Endothelial cell of umbilical vein (primary cell): ENCODE results near the gene MAMDC2. TPM values are rescaled to one million over a fixed set of nuclear protein-coding genes. Genes with fewer than 3 reads are reported as not detected.
"Not testable (repeated sequence)": the region's sequence is repeated elsewhere in the genome, so short reads cannot be mapped to it uniquely, and the experiment has no call there.

Experiments used
- BruUV-seq: library from RNA; stranded (reverse); fragments of 400-500 nt; replicated peaks from 2 replicates; lab custom pipeline; 2021; lab: Mats Ljungman, UMichigan
- CTCF ChIA-PET: fragments of 300-600, 350-600 bp; sonication (Branson Sonifier 250); formaldehyde crosslinking; loops from one replicate; lab custom pipeline; 2021; ENCODE audit warnings: antibody characterized with exemption, inconsistent platforms; lab: Charles Lee
- POLR2A ChIA-PET: fragments of 300-600, 350-600 bp; sonication (Branson Sonifier 250); formaldehyde crosslinking; loops from one replicate; lab custom pipeline; 2021; ENCODE audit warnings: antibody characterized with exemption, inconsistent platforms; lab: Charles Lee
- DNase-seq: peaks from one replicate; pipeline ENCODE4 v3.0.0-alpha.2; 2011; ENCODE audit warnings: low read depth, low spot score
- FAIRE-seq: peaks from 2 replicates; lab custom pipeline; 2011; peaks lifted over from hg19 to GRCh38; lab: Jason Lieb, UNC
- H2AFZ ChIP-seq: 2 replicates; pipeline ENCODE4 v1.6.0; 2012; ENCODE audit warnings: low read depth, low read length, control low read depth, inconsistent platforms
- H3K27ac ChIP-seq: 2 replicates; pipeline ENCODE4 v1.5.1; 2011; ENCODE audit warnings: low read depth, mild to moderate bottlenecking, control low read depth, low read length, moderate library complexity; ENCODE audit not compliant: insufficient read depth
- H3K27me3 ChIP-seq, 2 experiments: 2 replicates each; pipeline versions ENCODE4 v1.6.0 to v1.6.1; 2011; ENCODE audit warnings: low read length in 2 of 2, mixed read lengths in 1 of 2; ENCODE audit not compliant: control insufficient read depth in 2 of 2, insufficient read depth in 2 of 2
- H3K36me3 ChIP-seq, 2 experiments: 2 replicates in 1 of 2; 3 replicates in 1 of 2; pipeline ENCODE4 v1.5.1; 2011; ENCODE audit warnings: low read length in 2 of 2, mild to moderate bottlenecking in 1 of 2, moderate library complexity in 1 of 2; ENCODE audit not compliant: control insufficient read depth in 2 of 2, insufficient read depth in 2 of 2; ENCODE audit errors: extremely low read depth in 1 of 2
- H3K4me1 ChIP-seq: 3 replicates; pipeline ENCODE4 v1.5.1; 2011; ENCODE audit warnings: mild to moderate bottlenecking, low read length; ENCODE audit not compliant: control insufficient read depth, insufficient read depth; ENCODE audit errors: extremely low read depth
- H3K4me2 ChIP-seq: 2 replicates; pipeline ENCODE4 v1.6.1; 2011; ENCODE audit warnings: low read length, control low read depth, mixed read lengths; ENCODE audit not compliant: insufficient read depth
- H3K4me3 ChIP-seq, 3 experiments: fragments of 200-600 bp in 1 of 3; sonication (generic), shearing (Covaris generic) in 1 of 3; replicated peaks in 1 of 3; 2 replicates each; pipeline ENCODE4 v1.5.1; 2011 to 2016; ENCODE audit warnings: control low read depth in 3 of 3, low read length in 3 of 3, mild to moderate bottlenecking in 2 of 3, inconsistent platforms in 1 of 3, low read depth in 1 of 3, moderate library complexity in 1 of 3; ENCODE audit not compliant: insufficient read depth in 1 of 3
- H3K79me2 ChIP-seq: 2 replicates; pipeline ENCODE4 v1.6.0; 2012; ENCODE audit warnings: low read length, inconsistent platforms; ENCODE audit not compliant: control insufficient read depth, insufficient read depth
- H3K9ac ChIP-seq: replicated peaks from 2 replicates; pipeline ENCODE3; 2011; ENCODE audit warnings: low read length, control low read depth; ENCODE audit not compliant: insufficient read depth; ENCODE audit errors: extremely low read depth
- H3K9me1 ChIP-seq: replicated peaks from 3 replicates; pipeline ENCODE4 v1.6.0; 2011; ENCODE audit warnings: mild to moderate bottlenecking, low read length; ENCODE audit not compliant: control insufficient read depth, insufficient read depth; ENCODE audit errors: extremely low read depth
- H3K9me3 ChIP-seq: replicated peaks from 2 replicates; pipeline ENCODE4 v1.5.1; 2012; ENCODE audit warnings: low read length, inconsistent platforms; ENCODE audit not compliant: control insufficient read depth, insufficient read depth
- H4K20me1 ChIP-seq: replicated peaks from 2 replicates; pipeline ENCODE3; 2011; ENCODE audit warnings: mild to moderate bottlenecking, low read length; ENCODE audit not compliant: control insufficient read depth, insufficient read depth; ENCODE audit errors: extremely low read depth
- EZH2 ChIP-seq: IDR thresholded peaks from 2 replicates; pipeline ENCODE4 v1.6.1; 2012; ENCODE audit warnings: borderline replicate concordance, low read depth, mild to moderate bottlenecking, moderate library complexity, low read length, inconsistent platforms; ENCODE audit not compliant: severe bottlenecking
- FOS ChIP-seq: IDR thresholded peaks from 2 replicates; pipeline ENCODE4 v1.6.1; 2011; ENCODE audit warnings: mild to moderate bottlenecking, low read length, moderate library complexity, borderline replicate concordance; ENCODE audit not compliant: insufficient read depth
- GATA2 ChIP-seq: IDR thresholded peaks from 2 replicates; pipeline ENCODE4 v1.7.0; 2011; ENCODE audit warnings: low read depth, mild to moderate bottlenecking, moderate library complexity, mixed read lengths, low read length; ENCODE audit not compliant: insufficient read length, insufficient read depth
- dilution Hi-C: fragments of 300-500 bp; cut with MboI; formaldehyde crosslinking; loops from one replicate; pipeline ENCODE4 v1.15.0; 2019; ENCODE audit warnings: low sequenced_read_pairs; ENCODE audit not compliant: extremely low pct_ligation_motif_present
- intact Hi-C: fragments of 100-400 bp; cut with micrococcal nuclease; formaldehyde crosslinking; loops from one replicate; pipeline ENCODE4 v1.10.0; 2022
- polyA plus RNA-seq, 4 experiments: library from polyadenylated mRNA; depleted of rRNA in 3 of 4; stranded (reverse) in 3 of 4; unstranded in 1 of 4; fragments of >200 nt; gene quantifications; 2 replicates each; pipeline versions ENCODE4 v1.2.1 to v1.2.3, GENCODE V29; 2011 to 2012; ENCODE audit warnings: missing spikeins in 1 of 4
- total RNA-seq: library from RNA; stranded (reverse); gene quantifications from 2 replicates; pipeline ENCODE4 v1.2.3, GENCODE V29; 2021
- TF ChIP-seq, protein P1 (sequence below), 2 donors: IDR thresholded peaks; 1 replicate in 1 of 2; 2 replicates in 1 of 2; pipeline ENCODE4 v1.5.1; 2011; ENCODE audit warnings: low read length in 2 of 2, mild to moderate bottlenecking in 2 of 2, moderate library complexity in 2 of 2, control low read depth in 1 of 2, inconsistent platforms in 1 of 2, low read depth in 1 of 2; ENCODE audit not compliant: insufficient read depth in 1 of 2; ENCODE audit errors: extremely low read depth in 1 of 2
- TF ChIP-seq, protein P2 (sequence below): IDR thresholded peaks from 2 replicates; pipeline ENCODE4 v1.6.1; 2011; ENCODE audit not compliant: insufficient read depth, insufficient read length

MAMDC2 gene
- total and polyA plus RNA-seq, 2 donors (not counting 3 experiments of a cell fraction or from before 2014, with no cell fraction given), result 0.60 to 1.1 TPM

DNA sequence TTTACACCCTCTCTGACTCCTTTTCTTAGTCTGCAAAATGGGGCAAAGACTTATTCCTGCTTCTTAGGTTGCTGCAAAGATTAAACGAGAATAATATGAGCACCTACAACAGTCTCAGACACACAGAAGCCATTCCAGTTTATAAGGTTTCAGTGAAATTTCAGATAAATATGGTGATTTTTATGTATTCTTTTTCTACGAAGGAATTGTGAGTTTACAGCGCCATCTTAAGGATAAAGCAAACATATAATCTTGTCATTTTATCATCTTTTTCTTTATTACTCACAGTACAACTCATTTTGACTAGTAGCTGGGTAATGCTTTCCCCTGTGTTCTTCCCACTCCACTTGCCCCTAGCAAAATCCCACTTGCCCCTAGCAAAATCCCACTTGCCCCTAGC, 185.9 kb downstream of the MAMDC2 start:
- H3K4me3 ChIP-seq, result no peak overlapping the region
- H3K79me2 ChIP-seq, result no peaks in the 10 kb centered on the region
- H4K20me1 ChIP-seq, result no peaks in the 10 kb centered on the region
- CTCF ChIA-PET, result interaction anchor here (0.6 to 4.5 kb wide), 10 partner anchors 107 to 557 kb away, joined by 3 to 38 read pairs (median 4); partner anchors contain the start of gene APBA1
- H3K9me1 ChIP-seq, result no peaks in the 10 kb centered on the region
- no peak overlapping the region for H3K9ac ChIP-seq
- no peak overlapping the region for H3K4me2 ChIP-seq
- dilution Hi-C loops, result no loop called here
- no TSS peak for BruUV-seq
- H2AFZ ChIP-seq, result no peak overlapping the region
- TF ChIP-seq, protein P1, sequence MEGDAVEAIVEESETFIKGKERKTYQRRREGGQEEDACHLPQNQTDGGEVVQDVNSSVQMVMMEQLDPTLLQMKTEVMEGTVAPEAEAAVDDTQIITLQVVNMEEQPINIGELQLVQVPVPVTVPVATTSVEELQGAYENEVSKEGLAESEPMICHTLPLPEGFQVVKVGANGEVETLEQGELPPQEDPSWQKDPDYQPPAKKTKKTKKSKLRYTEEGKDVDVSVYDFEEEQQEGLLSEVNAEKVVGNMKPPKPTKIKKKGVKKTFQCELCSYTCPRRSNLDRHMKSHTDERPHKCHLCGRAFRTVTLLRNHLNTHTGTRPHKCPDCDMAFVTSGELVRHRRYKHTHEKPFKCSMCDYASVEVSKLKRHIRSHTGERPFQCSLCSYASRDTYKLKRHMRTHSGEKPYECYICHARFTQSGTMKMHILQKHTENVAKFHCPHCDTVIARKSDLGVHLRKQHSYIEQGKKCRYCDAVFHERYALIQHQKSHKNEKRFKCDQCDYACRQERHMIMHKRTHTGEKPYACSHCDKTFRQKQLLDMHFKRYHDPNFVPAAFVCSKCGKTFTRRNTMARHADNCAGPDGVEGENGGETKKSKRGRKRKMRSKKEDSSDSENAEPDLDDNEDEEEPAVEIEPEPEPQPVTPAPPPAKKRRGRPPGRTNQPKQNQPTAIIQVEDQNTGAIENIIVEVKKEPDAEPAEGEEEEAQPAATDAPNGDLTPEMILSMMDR (IDR thresholded peaks at IDR 0.05; ENCODE audit: extremely low read depth in 1 of 2, insufficient read depth in 1 of 2, low read depth in 1 of 2, low read length in 2 of 2), result peak in 1 of 2 donors; percentile 18
- TF ChIP-seq FOS, result no peak
- POLR2A ChIA-PET, result no interaction called here
- H3K36me3 ChIP-seq, result no peaks in the 10 kb centered on the region
- H3K27me3 ChIP-seq, result no peaks in the 10 kb centered on the region
- H3K27ac ChIP-seq, result no peak overlapping the region
- DNase-seq (peak; percentile 19), FAIRE-seq (no peak)
- intact Hi-C loops, result loop anchor here (1.0 to 10.0 kb wide), 4 partner anchors 95 to 285 kb away; no protein-coding TSS in a partner anchor
- no peaks in the 10 kb centered on the region for H3K4me1 ChIP-seq
- no peaks in the 10 kb centered on the region for H3K9me3 ChIP-seq

DNA sequence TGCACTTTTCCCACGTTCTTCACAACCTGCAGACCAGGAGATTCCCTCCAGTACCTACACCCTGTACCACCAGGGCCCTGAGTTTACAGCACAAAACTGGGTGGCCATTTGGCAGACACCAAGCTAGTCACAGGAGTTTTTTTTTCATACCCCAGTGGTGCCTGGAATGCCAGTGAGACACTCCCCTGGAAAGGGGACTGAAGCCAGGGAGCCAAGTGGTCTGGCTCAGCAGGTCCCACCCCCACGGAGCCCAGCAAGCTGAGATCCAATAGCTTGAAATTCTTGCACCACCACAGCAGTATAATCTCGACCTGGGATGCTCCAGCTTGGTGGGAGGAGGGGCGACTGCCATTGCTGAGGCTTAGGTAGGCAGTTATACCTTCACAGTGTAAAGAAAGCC, 188.8 kb downstream of the MAMDC2 start:
- Histone ChIP-seq H3K4me2 (no peak overlapping the region), H4K20me1 (no peaks in the 10 kb centered on the region), H3K79me2 (no peaks in the 10 kb centered on the region), H3K4me1 (no peaks in the 10 kb centered on the region), H3K36me3 (no peaks in the 10 kb centered on the region), H3K27ac (no peak overlapping the region), H2AFZ (no peak overlapping the region), H3K9me3 (no peaks in the 10 kb centered on the region), H3K27me3 (no peaks in the 10 kb centered on the region), H3K4me3 (no peak overlapping the region), H3K9ac (no peak overlapping the region), H3K9me1 (no peaks in the 10 kb centered on the region)
- DNase-seq (no peak), FAIRE-seq (no peak)
- ChIA-PET POLR2A (no interaction called here), CTCF (interaction anchor here (1.2 kb wide), 1 partner anchor 119 kb away, joined by 4 read pairs; no protein-coding TSS in a partner anchor)
- TF ChIP-seq, protein P2, sequence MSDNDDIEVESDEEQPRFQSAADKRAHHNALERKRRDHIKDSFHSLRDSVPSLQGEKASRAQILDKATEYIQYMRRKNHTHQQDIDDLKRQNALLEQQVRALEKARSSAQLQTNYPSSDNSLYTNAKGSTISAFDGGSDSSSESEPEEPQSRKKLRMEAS, result no peak
- TF ChIP-seq GATA2 (no peak), FOS (no peak), EZH2 (no peak)
- dilution Hi-C loops, result no loop called here
- intact Hi-C loops, result no loop called here
- BruUV-seq, result no TSS peak

DNA sequence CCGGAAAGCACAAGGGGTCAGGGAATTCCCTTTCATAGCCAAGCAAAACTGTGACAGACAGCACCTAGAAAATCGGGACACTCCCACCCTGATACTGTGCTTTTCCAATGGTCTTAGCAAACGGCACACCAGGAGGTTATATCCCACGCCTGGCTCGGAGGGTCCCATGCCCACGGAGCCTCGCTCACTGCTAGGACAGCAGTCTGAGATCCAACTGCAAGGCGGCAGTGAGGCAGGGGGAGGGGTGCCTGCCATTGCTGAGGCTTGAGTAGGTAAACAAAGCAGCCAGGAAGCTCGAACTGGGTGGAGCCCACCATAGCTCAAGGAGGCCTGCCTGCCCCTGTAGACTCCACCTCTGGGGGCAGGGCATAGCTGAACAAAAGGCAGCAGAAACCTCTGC, 190.6 kb downstream of the MAMDC2 start:
- FAIRE-seq, H3K36me3 ChIP-seq, H3K27ac ChIP-seq, H2AFZ ChIP-seq, POLR2A ChIA-PET, H3K79me2 ChIP-seq, H3K4me1 ChIP-seq, H4K20me1 ChIP-seq, H3K4me3 ChIP-seq, intact Hi-C loops, H3K4me2 ChIP-seq, H3K27me3 ChIP-seq, DNase-seq, BruUV-seq, H3K9me3 ChIP-seq, dilution Hi-C loops, CTCF ChIA-PET, H3K9ac ChIP-seq, H3K9me1 ChIP-seq: not testable (repeated sequence)
